NOMO-1 (cell line): ENCODE results near the gene MYRF.

Experiments used
- DNase-seq, 2 experiments: peaks; one replicate each; lab custom pipeline; 2025; ENCODE audit not compliant: unreplicated experiment in 2 of 2; lab: John Stamatoyannopoulos, UW

Gene MYRF

DNA sequence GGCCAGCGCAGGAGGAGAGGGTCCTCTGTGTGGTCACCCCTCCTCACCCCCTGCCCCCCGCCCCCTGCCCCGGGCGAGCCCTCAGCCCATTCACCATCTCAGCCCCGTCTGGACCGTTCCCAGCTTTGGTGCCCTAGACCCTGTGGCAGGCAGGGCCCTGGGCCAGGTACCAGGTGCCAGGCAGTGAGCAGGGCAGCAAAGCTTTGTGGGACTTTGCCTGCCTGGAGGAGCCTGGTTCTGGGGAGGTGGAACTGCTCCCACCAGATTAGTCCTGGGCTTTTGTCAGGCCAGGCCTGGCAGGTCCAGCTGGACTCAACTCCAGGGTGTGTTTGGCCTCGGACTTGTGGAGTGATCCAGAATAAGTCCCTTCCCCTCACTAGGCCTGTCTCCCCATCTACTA, 13.7 kb upstream of the MYRF start:
- DNase-seq = no peak

- DNase-seq = no peak
Observed at GRCh38 chr11:61739413-61739812, 13.0 kb upstream of the MYRF start.

GRCh38 chr11:61739966-61740365, 12.5 kb upstream of the MYRF start:
- no peak for DNase-seq

DNA sequence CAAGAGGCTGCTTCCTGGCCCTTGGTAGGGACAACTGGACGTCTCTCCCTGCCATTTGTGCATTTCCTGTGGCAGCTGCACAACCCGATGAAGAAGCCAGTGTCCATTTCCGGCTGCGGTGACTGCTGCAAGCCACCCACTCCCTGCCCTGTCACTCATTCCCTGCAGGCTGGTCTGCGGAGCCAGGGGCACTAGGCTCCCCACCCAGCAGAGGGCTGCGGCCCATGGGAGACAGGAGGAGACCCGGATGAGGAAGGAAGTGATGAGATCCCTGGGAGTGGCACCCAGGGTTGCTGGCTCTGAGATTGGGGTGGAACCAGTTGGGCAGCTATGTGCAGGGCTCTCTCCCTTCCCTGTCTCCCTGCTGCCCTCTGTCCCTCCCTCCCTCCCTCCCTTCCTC, 10.0 kb upstream of the MYRF start:
- DNase-seq = peak; percentile 16 to 23

- DNase-seq = no peak
Observed at GRCh38 chr11:61743486-61744095, 8.8 kb upstream of the MYRF start.

DNA sequence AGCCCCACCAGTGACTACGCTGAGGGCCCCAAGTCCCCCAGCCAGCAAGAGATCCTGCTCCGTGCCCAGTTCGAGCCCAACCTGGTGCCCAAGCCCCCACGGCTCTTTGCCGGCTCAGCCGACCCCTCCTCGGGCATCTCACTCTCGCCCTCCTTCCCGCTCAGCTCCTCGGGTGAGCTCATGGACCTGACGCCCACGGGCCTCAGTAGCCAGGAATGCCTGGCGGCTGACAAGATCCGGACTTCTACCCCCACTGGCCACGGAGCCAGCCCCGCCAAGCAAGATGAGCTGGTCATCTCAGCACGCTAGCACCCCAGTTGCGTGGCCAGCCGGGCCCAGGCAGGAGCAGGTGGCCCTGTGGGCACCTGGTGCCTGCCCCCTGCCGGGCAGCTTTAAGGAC, 8.3 kb upstream of the MYRF start:
- DNase-seq = no peak

GRCh38 chr11:61744609-61745156, 7.8 kb upstream of the MYRF start:
- no peak for DNase-seq

- DNase-seq = no peak
Observed at GRCh38 chr11:61745781-61746441, 6.5 kb upstream of the MYRF start.

DNA sequence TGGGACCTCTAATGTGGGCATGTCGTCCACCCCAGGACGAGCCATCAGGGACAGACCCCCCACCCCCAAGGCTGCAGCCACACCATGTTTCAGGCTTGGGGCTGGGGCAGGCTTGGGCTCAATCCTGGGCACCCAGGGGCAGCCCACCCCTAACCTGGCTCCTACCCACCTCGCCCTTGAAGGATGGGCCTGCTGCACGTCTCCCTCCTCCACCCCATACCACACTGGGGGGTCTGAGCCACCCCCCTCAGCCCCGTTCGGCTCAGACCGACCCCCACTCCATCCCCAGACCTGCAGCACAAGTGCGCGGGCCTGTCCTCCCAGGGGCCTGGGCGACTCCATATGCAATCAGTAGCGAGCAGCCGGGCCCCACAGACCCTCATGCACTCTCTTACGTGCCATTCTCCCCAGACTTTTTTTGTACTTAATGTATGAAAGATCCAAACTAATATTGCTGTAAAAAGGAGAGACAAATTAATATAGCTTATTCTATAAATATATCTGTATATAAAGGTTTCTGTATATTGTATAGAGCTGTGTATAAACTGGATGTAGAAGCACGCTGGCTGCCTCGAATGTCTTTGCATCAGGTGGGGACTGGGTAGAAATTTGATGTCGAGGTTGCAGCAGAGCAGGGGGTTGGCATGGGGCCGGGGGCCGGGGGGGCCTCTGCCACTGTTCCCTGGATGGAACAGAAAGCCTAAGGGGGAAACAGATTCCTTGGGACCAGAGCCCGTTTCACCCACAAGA, 5.8 kb upstream of the MYRF start:
- no peak for DNase-seq

GRCh38 chr11:61747192-61747966, 5.1 kb upstream of the MYRF start:
- peak; percentile 48 to 49 for DNase-seq

GRCh38 chr11:61747967-61748285, 4.5 kb upstream of the MYRF start:
- DNase-seq = no peak

DNA sequence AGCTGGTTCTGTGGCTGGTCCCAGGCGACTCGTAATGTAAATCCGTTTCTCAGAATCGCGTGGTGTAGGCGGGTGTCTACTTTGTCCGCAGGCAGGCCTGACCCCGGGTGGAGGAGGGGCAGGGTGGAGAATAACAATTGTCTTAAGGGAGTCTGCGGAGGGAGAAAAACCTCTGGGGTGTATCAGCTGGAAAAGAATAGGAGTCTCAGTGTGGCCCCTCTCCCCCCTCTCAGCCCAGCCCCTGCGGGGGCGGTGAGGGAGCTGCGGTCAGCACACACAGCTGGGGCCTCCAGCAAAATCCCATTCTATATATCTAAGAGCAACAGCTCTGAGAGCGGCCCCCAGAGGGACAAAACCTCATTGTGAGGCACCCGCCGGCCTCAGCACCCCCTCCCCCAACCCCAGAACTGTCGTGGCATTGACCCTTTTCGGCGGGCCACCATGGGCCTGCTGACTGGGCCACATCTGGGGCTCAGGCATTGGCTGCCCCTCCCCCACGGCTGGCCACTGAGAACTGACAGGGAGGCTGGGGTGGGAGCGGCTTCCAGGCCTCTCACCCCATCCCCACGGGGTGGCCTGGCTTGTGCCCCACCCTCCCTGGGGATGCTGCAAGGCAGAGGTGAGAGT, 2.7 kb upstream of the MYRF start:
- DNase-seq = no peak

- DNase-seq = no peak
Observed at GRCh38 chr11:61750631-61751273, 1.7 kb upstream of the MYRF start.

- no peak for DNase-seq
Observed at GRCh38 chr11:61751384-61751783, 1.1 kb upstream of the MYRF start.

DNA sequence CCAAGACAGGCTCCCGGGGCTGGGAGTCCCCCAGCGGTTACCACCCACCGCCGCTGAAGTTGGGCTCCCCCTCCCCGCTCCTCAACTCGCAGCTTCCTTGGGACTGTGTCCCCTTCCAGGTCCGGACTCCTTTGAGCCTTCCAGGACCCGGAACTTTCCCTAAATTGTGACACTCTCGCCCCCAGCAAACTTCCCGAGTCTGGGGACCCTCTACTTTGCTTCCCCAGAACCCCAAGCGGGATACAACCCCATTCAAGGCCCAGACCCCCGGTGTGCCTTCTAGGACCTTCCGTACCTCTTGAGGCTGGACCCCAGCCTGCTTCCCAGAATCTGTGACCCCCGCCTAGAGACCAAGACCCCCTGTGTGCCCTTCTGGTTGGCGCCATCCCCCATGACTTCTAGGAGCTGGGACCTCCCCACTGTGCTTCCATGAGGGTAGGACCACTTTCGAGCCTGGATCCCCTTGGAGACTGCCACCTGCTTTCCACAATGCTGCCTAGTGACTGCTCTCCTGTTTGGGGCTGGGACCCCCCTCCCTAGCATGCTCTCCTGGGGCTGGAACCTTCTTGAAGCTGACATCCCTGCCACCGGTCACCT, 587 bp downstream of the MYRF start:
- DNase-seq = no peak

GRCh38 chr11:61753672-61754071, 1.2 kb downstream of the MYRF start:
- no peak for DNase-seq

DNA sequence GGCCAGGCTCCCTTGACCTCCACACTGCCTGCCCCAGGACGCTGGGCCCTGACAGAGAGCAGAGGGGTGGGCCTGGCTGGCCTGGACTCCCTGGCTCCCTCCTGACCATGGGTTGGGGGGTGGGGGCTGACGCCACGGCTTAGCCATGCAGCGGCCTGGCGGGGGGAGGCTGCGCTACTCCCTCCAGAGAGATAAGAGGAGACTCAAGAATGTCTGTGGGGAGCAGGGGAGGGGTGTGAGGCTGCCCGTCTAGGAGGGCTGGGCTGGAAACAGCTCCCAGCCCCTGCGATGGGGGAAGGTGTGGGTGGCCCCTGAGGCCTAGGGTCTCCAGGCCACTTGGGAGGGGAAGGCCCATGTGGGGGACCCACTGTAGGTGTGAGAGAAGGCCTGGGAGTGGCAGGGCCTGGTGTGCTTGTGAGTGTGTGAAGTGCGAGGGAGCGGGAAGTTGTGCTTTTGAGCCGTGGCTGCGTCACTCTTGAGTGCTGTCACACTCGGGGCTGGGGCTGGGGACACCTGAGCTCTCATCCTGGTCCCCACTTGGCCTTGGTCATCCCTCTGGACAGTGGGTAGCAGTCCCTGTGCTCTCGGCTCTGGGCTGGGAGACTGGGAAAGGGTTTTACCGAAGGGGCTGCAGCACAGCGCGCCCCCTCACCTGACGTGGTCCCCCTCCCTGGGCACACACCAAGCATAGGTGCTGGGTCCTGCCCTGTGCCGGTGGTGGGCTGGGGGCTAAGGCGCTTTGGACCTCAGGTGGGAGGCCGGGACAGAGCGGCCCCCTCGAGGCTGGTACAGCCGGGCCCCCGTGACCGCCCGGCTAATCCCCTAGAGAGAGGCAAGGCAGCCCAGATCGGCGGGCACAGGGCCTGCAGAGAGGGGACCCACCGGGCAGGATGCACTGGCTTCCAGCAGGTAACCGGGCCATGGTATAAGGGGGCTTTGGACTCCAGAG, 2.4 kb downstream of the MYRF start:
- DNase-seq = no peak

- no peak for DNase-seq
Observed at GRCh38 chr11:61756147-61756451, 3.7 kb downstream of the MYRF start.
